Stimulated activated CD4-positive, alpha-beta T cell treated with anti-CD3 and anti-CD28 coated beads, Interleukin-1b, Interleukin-23, amount 100 ng/mL, for 4 hours (primary cell): ENCODE results near the gene ZCCHC14.

ENCODE experiments used
- DNase-seq, 2 donors: peaks; one replicate each; pipeline ENCODE4 v3.0.0-alpha.2; 2020; ENCODE audit warnings: low read depth in 2 of 2

ZCCHC14 gene

GRCh38 chr16:87492721-87493607 lies at the start of gene ZCCHC14:
Gene ZCCHC14 (minus strand): TSS chr16:87493024. CDS start chr16:87492238, 786 bp downstream.
- peak; percentile 97 to 99 for DNase-seq

- no peak for DNase-seq
These were observed 49.0 kb upstream of the ZCCHC14 start for GRCh38 chr16:87541872-87542234.

GRCh38 chr16:87541147-87541871 lies 48.5 kb upstream of the ZCCHC14 start:
- no peak for DNase-seq

GRCh38 chr16:87540897-87541146 lies 48.0 kb upstream of the ZCCHC14 start:
- no peak for DNase-seq

GRCh38 chr16:87540072-87540896 lies 47.5 kb upstream of the ZCCHC14 start:
- DNase-seq: no peak

GRCh38 chr16:87539113-87539512 lies 46.3 kb upstream of the ZCCHC14 start:
- DNase-seq: no peak

GRCh38 chr16:87538594-87538993 lies 45.8 kb upstream of the ZCCHC14 start:
- no peak for DNase-seq

- no peak for DNase-seq
These were observed 45.3 kb upstream of the ZCCHC14 start for GRCh38 chr16:87538160-87538559.

GRCh38 chr16:87536795-87537142 lies 43.9 kb upstream of the ZCCHC14 start:
- no peak for DNase-seq

GRCh38 chr16:87535855-87536794 lies 43.3 kb upstream of the ZCCHC14 start:
- no peak for DNase-seq

GRCh38 chr16:87535457-87535854 lies 42.6 kb upstream of the ZCCHC14 start:
- no peak for DNase-seq

GRCh38 chr16:87534751-87535150 lies 41.9 kb upstream of the ZCCHC14 start:
- no peak for DNase-seq

- DNase-seq: no peak
These were observed 41.3 kb upstream of the ZCCHC14 start for GRCh38 chr16:87534030-87534653.

GRCh38 chr16:87533061-87533460 lies 40.2 kb upstream of the ZCCHC14 start:
- no peak for DNase-seq

GRCh38 chr16:87531418-87531817 lies 38.6 kb upstream of the ZCCHC14 start:
- DNase-seq: no peak

- DNase-seq: no peak
These were observed 36.1 kb upstream of the ZCCHC14 start for GRCh38 chr16:87528690-87529579.

GRCh38 chr16:87527055-87527724 lies 34.4 kb upstream of the ZCCHC14 start:
- no peak for DNase-seq

- no peak for DNase-seq
These were observed 33.6 kb upstream of the ZCCHC14 start for GRCh38 chr16:87526238-87526947.

GRCh38 chr16:87525352-87525751 lies 32.5 kb upstream of the ZCCHC14 start:
- no peak for DNase-seq
